A204.1 (cell line): Measurements from ENCODE around the gene IZUMO4.

Experiments used
- FAIRE-seq: peaks from 2 replicates; lab custom pipeline; 2012; peaks lifted over from hg19 to GRCh38; lab: Jason Lieb, UNC

The IZUMO4 gene

GRCh38 chr19:2096480-2097202, at the start of gene IZUMO4:
Gene IZUMO4, plus strand, starts transcription at chr19:2096915. Its CDS starts 31 bp downstream, at chr19:2096946.
- FAIRE-seq: no peak

DNA sequence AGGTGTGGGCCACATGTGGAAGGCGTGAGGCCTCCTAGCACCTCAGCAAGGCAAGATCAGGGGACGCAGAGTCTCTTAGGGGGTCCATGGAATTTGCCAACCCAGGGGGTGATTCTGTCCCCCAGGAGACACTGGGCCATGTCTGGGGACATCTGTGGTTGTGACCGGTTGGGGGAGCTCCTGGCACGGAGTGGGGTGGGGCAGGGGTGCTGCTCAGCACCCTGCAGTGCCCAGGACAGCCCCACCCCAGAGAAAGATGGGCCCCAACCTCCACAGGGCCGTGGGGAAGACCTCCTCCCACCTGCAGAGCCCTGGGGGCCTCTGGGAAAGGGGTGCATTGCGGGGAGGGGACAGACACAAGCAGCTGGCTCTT, 49.7 kb upstream of the IZUMO4 start:
- FAIRE-seq: no peak

GRCh38 chr19:2047449-2048103, 49.1 kb upstream of the IZUMO4 start:
- no peak for FAIRE-seq

- FAIRE-seq: no peak
Measured at GRCh38 chr19:2048104-2048958, 48.4 kb upstream of the IZUMO4 start.

- no peak for FAIRE-seq
Measured at GRCh38 chr19:2048959-2049740, 47.6 kb upstream of the IZUMO4 start.

- no peak for FAIRE-seq
Measured at GRCh38 chr19:2049741-2050348, 46.9 kb upstream of the IZUMO4 start.

GRCh38 chr19:2050349-2050990, 46.2 kb upstream of the IZUMO4 start:
- no peak for FAIRE-seq

GRCh38 chr19:2050991-2051772, 45.5 kb upstream of the IZUMO4 start, which contains the start of gene MKNK2:
Gene MKNK2, minus strand, starts transcription at chr19:2051244. Its CDS starts 393 bp downstream, at chr19:2050851.
- FAIRE-seq: no peak

DNA sequence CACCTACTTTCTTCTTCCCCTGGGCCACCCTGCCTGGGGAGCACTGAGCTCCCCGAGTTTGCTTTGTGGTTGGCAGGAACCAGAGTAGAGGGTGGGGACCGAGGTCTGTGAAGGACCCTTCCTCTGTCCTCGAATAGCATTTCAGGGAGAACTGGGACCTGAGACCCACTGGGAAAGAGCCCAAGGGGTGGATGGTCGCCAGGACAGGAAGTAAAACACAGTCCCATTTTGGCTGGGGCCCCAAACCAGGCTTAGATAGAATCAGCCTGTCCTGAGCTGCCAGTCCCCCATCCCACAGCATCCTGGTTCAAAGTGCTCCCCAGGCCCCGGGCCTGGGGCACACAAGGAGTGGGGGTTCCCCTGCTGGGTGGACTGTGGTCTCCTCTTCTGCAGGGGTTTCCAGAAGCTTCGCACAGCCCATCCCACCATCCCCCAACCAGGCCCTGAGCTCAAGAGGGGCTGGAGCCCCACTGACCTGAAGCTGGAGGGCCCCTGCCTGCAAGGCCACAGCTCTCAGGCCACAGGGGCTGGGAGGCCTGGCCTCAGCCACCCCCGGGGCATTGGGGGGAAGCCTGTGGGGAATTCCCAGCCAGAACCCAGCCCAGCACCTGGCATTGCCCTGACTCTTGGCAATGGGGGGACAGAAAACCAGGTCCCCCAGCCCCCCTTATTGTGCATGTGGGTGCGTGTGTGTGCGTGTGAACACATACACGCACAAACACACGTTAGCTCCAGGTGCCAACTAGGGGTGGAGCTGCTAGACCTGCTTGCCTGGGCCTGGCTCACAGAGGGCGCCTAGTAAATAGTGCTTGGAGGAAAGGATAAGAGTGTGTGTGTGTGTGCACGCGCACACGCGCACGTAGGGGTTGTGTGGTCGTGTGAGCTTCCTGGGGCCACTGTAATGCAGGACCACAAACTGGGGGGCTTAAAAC, 44.7 kb upstream of the IZUMO4 start:
- FAIRE-seq: no peak

- no peak for FAIRE-seq
Measured at GRCh38 chr19:2053601-2054389, 42.9 kb upstream of the IZUMO4 start.

- FAIRE-seq: no peak
Measured at GRCh38 chr19:2054763-2055162, 42.0 kb upstream of the IZUMO4 start.

- FAIRE-seq: no peak
Measured at GRCh38 chr19:2055931-2056836, 40.5 kb upstream of the IZUMO4 start.

DNA sequence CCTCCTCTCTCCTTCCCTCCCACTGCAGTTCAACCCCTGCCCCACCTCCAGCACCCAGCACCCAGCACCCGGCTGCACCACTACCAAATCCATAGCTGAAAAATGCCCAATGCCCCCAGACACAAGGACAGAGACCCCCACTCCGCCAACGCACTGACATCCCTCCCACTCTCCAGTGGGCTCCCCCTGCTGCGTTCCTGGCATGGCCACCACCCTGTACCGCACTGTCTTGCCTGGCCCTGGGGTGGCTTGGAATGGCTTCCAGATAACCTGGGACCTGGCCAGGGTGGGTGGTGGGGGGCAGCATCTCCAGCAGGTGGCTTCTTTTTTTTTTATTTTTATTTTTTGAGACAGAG, 39.9 kb upstream of the IZUMO4 start:
- no peak for FAIRE-seq

GRCh38 chr19:2057484-2058469, 38.9 kb upstream of the IZUMO4 start:
- FAIRE-seq: no peak

DNA sequence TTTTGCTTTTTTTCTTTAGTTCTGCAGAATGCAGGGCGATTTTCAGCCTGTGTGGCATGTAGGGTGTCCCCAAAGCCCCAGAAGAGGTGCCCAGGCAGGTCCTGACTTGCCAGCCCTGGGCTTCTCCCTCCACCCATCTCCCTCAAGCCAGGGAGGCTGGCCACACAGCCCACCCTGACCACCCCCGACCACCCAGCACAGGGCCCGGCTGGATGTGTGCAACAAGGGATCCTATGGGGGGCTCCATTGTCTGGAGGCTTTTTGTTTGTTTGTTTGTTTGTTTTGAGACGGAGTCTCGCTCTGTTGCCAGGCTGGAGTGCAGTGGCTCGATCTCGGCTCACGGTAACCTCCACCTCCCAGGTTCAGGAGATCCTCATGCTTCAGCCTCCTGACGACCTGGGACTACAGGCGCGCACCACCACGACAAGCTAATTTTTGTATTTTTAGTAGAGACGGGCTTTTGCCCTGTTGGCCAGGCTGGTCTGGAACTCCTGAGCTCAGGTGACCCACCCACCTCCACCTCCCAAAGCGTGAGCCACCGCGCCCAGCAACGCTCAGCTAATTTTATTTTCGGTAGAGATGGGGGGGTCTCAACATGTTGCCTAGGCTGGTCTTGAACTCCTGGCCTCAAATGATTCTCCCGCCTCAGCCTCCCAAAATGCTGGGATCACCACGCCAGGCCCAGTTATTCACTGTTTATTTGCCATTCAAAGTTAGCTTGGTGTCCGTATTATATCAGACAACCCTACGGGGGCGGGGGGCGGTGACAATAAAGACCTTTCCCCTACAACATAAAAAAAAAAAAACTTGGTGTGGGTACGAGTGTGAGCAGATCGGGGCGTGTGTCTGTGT, 37.9 kb upstream of the IZUMO4 start:
- no peak for FAIRE-seq
